Lower leg skin (tissue), 4 donors: ENCODE results near the gene LHFPL3. TPM values are rescaled to one million over a fixed set of nuclear protein-coding genes. Genes with fewer than 3 reads are reported as not detected.

Experiments used
- DNase-seq, 2 donors: peaks; one replicate each; pipeline ENCODE4 v3.0.0-alpha.2; 2019; ENCODE audit warnings: low spot score in 2 of 2
- H3K4me3 ChIP-seq: fragments of 200-600 bp; sonication (generic); 2 replicates; pipeline ENCODE4 v1.5.1; 2017; ENCODE audit warnings: mild to moderate bottlenecking, low read depth; ENCODE audit not compliant: poor library complexity, severe bottlenecking
- POLR2A ChIP-seq, 2 donors: fragments of 450-650 bp; IDR thresholded peaks; one replicate each; pipeline ENCODE4 v1.6.1; 2016 to 2017; ENCODE audit warnings: antibody characterized with exemption in 2 of 2, mild to moderate bottlenecking in 1 of 2, moderate library complexity in 1 of 2
- WGBS, 2 donors: methylation state at CpG; one replicate each; pipeline ENCODE4 v1.1.5; 2018; 5-methylcytosine and 5-hydroxymethylcytosine counted together
- intact Hi-C: fragments of 100-400 bp; cut with DNase I; formaldehyde crosslinking; loops from one replicate; pipeline ENCODE4 v1.15.0; 2023; ENCODE audit warnings: low total_unique reads
- total RNA-seq, 4 donors: library from RNA; depleted of rRNA; stranded (reverse); fragments of >200 nt; gene quantifications; one replicate each; pipeline ENCODE4 v1.1.0, GENCODE V29; 2016
- TF ChIP-seq, protein P1 (sequence below), 3 donors: fragments of 450-650 bp; IDR thresholded peaks; one replicate each; pipeline ENCODE4 v1.5.1; 2016; ENCODE audit warnings: antibody characterized with exemption in 3 of 3, mild to moderate bottlenecking in 3 of 3, moderate library complexity in 2 of 3

LHFPL3 gene
- total RNA-seq, 4 donors from 2014 or later, result 0.16 to 2.4 TPM; not detected in 2

DNA sequence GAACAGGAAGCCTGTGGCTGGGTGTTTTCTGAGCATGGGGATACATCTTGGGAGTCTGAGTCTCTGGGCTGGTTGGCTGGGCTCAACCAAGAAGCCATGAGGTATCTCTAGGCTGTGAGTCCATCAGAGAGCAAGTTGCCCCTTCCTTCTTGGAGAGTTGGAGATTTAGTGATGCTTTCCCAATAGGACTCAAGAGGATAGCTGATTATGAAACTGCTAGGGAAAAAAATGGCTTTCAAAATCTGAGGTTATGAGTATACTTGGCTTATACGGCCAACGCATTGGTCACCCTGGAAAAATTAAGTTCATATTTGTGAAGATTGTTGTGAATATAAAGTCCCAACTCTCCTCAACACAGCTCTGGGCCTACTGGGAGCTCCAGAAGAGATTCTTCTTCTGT is 522.9 kb downstream of the LHFPL3 start:
- H3K4me3 ChIP-seq, result no peak overlapping the region
- TF ChIP-seq, protein P1, sequence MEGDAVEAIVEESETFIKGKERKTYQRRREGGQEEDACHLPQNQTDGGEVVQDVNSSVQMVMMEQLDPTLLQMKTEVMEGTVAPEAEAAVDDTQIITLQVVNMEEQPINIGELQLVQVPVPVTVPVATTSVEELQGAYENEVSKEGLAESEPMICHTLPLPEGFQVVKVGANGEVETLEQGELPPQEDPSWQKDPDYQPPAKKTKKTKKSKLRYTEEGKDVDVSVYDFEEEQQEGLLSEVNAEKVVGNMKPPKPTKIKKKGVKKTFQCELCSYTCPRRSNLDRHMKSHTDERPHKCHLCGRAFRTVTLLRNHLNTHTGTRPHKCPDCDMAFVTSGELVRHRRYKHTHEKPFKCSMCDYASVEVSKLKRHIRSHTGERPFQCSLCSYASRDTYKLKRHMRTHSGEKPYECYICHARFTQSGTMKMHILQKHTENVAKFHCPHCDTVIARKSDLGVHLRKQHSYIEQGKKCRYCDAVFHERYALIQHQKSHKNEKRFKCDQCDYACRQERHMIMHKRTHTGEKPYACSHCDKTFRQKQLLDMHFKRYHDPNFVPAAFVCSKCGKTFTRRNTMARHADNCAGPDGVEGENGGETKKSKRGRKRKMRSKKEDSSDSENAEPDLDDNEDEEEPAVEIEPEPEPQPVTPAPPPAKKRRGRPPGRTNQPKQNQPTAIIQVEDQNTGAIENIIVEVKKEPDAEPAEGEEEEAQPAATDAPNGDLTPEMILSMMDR (IDR thresholded peaks at IDR 0.05), result no peak
- no peak for TF ChIP-seq POLR2A (IDR thresholded peaks at IDR 0.05)
- 72 to 91% methylated on average over 2 of the region's 2 CpGs for WGBS, 2 donors
- DNase-seq, result no peak
- intact Hi-C loops, result no loop called here

DNA sequence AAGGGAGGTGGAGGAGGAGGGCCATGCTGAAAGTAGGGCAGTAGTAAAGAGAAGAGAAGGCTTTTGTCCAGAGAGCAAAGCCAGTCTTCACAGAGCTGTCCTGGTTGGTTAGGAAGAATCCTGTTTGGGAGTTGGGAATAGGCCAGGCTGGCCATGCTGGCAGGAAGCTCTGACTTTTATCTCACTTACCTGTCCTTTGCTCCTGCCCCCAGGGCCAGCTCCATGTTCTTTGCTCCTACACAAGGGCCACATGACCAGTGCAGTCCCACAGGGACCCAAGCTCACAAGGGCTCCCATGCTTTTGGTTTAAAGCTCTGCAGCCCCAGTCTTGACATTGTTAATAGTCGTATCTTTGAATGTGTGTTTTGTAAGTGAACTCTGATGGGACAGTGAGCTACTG is 524.0 kb downstream of the LHFPL3 start:
- intact Hi-C loops, result no loop called here

DNA sequence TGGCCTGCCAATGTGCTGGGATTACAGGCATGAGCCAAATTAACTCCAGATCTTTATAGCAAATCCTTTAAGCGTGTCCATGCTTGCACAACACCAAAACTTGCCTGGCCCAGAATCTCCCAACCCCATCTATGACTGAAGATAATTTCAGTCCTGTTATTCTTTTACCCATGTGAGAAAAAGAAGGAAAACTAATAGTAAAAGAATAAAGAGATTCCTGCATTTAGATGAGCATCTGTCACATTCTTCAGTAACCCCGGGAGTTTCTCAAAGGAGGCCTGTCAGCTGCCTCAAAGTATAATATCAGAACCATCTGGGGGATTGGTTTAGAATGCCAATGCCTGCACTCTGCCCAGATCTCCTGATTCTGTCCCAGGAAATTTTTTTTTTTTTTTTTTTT is 527.5 kb downstream of the LHFPL3 start:
- DNase-seq, result no peak
- WGBS, 2 donors, result 26 to 30% methylated on average over 2 of the region's 2 CpGs
- no peak for TF ChIP-seq POLR2A (IDR thresholded peaks at IDR 0.05)
- TF ChIP-seq, protein P1 (IDR thresholded peaks at IDR 0.05), result no peak
- intact Hi-C loops, result no loop called here
- H3K4me3 ChIP-seq, result no peak overlapping the region

More for the DNA sequence above, 524.0 kb downstream of the LHFPL3 start:
- TF ChIP-seq POLR2A (IDR thresholded peaks at IDR 0.05), result no peak
- TF ChIP-seq, protein P1 (IDR thresholded peaks at IDR 0.05), result no peak
- WGBS, 2 donors, result 94 to 100% methylated on average over 1 of the region's 1 CpG
- no peak overlapping the region for H3K4me3 ChIP-seq
- no peak for DNase-seq

DNA sequence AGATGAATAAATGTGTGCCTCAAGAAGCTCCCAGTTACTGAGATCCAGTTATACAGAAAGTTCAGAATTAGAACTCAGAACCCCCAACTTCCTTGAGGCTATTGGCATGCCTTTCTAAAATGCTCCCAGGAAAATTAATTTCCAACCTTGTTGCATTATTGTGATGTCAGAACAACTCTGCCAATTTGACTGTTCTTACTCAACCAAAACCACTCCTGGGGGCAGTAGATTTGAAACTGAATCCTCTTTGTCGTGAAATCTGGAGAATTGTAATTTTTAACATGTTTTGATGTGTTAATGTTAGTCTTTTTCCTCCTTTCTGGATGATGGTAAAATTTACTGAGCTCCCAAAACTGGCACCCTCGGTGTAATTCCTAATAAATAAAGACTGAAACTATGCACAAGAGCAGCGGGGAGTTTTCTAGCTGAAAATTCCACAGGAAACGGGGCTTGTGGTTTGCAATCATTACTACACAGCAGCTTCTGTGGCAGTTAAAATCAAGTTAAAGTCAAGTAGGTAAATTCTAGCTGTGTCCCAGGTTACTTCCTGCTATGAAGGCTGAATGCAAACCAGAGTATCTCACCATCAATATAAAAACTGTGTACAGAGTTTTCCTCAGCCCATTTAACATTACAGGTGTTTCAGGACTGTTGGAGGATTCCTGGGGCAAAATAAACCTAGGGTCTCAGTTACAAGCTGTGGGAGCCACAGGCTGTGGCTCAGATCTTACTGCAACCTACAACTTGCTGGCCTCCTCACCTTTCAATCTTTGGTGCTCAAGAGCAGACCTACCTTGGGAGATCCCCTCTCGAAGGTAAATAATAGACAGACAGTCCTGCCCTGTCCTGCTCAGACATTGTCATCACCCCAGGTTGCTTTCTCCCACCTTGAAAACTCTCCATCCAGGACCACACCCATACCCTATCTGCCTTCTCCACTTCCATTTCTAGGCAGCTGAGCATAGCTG is 529.3 kb downstream of the LHFPL3 start:
- 44 to 62% methylated on average over 5 of the region's 5 CpGs for WGBS, 2 donors
- H3K4me3 ChIP-seq, result no peak overlapping the region
- intact Hi-C loops, result no loop called here
- no peak for DNase-seq
- TF ChIP-seq POLR2A (IDR thresholded peaks at IDR 0.05), result no peak
- TF ChIP-seq, protein P1 (IDR thresholded peaks at IDR 0.05), result no peak

DNA sequence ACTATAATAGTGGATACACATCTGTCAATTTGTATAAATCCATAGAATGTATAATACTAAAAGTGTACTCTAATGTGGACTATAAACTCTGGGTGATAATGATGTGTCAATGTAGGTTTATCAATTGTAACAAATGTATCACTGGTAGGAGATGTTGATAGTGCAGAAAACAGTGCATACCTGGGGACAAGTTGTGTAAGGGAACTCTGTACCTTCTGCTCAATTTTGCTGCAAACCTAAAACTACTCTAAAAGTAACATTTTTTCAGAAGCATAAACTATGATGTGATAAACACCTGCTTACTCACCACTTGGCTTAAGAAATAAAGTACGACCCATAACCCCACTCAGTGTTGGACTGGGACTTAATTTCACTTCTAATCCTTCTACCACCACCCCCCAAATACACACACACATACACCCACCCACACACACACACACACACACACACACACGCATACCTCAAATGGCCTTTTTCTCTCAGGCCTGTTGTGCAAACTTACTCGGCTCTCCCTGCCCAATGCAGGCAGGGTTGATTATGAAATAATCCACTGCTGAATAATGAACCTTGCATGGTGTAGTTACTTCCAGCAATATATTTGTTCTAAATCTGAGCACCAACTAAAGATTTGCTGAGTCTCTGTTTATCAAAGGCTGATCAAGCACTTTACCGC is 531.5 kb downstream of the LHFPL3 start:
- WGBS, 2 donors, result 84 to 86% methylated on average over 4 of the region's 4 CpGs
- H3K4me3 ChIP-seq, result no peak overlapping the region
- DNase-seq, result no peak
- intact Hi-C loops, result no loop called here
- no peak for TF ChIP-seq POLR2A (IDR thresholded peaks at IDR 0.05)
- TF ChIP-seq, protein P1 (IDR thresholded peaks at IDR 0.05), result no peak
